HG02642 (cell line): ENCODE results near the gene SPATA25.
A peak's percentile ranks its signal among the peaks of the same experiment; 100 is the strongest.
"Not testable (repeated sequence)": the region's sequence is repeated elsewhere in the genome, so short reads cannot be mapped to it uniquely, and the experiment has no call there.

ENCODE experiments used
- ATAC-seq: cut with Tn5 transposase; IDR thresholded peaks from one replicate; pipeline ENCODE4 v1.9.1; 2021; ENCODE audit warnings: mild to moderate bottlenecking; ENCODE audit not compliant: unreplicated experiment, poor library complexity

Gene SPATA25

DNA sequence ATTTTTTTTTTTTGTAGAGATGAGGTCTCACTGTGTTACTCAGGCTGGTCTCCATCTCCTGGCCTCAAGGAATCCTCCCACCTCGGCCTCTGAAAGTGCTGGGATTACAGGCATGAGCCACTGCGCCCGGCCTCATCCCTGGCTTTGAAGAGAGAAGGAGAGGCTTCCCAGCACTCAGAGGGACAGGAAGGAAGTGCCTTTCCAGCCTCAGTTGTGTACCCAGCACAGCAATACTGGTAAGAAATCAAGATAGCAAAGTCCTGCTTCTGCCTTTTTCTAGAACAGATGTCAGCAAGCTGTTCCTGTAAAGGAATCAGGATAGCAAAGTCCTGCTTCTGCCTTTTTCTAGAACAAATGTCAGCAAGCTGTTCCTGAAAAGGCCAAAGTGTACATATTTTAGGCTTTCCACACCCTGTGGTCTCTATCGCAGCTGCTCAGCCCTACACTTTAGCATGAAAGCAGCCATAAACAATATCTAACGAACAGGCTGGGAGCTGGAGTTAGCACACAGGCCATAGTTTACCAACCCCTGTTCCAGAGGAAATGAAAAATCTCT is 30.8 kb upstream of the SPATA25 start:
- no peak for ATAC-seq

DNA sequence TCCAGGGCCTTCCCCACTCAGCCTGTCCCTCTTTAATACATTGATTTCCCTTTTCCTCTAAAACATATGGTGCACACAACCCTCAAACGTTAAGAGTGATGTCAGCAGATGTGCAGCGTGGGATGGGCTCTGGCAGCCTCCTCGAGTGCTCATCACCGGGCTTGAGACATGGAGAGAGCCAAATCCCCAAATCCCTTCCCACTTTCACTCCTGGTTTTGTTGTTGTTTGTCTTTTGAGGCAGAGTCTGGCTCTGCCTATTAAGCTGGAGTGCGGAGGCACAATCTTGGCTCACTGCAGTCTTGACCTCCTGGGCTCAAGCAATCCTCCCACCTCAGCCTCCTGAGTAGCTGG is 30.3 kb upstream of the SPATA25 start:
- no peak for ATAC-seq

DNA sequence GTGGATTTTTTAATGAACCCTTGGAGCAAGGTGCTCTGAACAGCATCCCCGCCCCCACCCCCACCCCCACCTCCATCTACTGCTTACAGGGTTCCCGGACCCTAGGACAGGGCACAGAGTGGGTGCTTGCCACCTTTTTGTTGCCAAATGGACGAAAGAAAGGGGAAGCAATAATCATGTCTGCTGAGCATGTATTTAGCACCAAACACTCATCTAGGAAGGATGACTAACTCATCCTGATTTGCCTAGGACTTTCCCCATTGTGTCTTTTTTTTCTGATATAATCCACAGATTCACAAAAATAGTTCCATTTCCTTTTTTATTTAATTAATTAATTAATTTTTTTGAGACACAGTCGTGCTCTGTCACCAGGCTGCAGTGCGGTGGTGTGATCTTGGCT is 25.7 kb upstream of the SPATA25 start:
- ATAC-seq = no peak

DNA sequence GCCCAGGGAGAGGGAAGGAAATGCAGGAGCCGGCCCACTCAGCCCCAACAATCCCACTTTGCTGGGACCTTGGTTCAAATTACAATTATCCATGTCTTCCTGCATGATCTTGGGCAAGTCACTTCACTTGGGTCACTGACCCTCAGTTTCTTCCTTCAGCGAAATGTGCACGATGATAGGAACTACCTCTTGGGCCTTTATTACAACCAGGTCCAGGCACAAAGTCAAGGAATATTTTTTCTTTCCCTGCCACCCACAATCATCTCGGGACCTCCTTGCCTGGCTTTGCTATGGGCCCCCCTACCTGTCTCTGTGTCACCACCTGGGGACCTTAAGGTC is 24.9 kb upstream of the SPATA25 start:
- no peak for ATAC-seq

DNA sequence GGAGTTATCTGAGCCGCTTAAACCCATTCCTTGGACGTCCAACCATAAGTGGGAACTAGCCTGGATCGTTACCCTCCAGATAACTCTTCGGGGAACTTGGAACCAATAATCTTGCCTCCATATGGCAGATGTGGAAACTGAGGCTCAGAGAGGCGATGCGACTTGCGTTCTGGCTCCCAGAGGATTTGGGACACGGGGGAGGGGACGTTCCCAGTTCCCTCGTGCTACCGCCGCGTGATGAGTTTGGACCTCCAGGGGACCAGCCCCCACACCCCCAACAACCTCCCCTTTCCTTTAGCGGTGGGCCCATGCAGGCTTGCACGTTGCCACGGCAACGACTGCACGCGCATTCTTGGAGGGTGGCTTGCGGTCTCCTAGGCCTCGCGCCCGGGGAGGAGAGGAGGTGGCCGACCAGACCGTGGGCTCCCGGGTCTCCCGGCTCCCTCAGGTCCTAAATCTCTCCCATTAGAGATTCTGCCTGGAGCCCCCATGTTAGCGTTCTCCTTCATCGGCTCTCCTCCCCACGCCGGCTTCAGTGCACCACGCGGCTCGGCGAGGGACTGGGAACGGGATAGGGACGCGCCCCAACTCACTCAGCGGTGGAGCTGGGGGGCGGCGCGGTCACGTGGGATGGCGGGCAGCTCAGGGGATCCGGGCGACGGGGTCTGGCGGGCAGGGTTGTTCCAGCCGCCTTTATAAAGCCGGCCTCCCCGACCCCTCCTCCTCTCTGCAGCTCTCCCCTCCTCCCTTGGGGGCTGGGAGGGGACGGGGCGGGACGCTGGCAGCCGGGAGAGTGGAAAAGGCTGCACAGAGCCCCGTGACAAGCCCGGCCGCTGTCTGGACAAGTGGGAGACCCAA is 24.3 kb upstream of the SPATA25 start, which contains the start of gene PLTP:
Gene PLTP, minus strand, starts transcription at position 670 of the 858 bp plus-strand sequence. CDS start 703 bp downstream, outside the sequence.
- ATAC-seq = no peak

DNA sequence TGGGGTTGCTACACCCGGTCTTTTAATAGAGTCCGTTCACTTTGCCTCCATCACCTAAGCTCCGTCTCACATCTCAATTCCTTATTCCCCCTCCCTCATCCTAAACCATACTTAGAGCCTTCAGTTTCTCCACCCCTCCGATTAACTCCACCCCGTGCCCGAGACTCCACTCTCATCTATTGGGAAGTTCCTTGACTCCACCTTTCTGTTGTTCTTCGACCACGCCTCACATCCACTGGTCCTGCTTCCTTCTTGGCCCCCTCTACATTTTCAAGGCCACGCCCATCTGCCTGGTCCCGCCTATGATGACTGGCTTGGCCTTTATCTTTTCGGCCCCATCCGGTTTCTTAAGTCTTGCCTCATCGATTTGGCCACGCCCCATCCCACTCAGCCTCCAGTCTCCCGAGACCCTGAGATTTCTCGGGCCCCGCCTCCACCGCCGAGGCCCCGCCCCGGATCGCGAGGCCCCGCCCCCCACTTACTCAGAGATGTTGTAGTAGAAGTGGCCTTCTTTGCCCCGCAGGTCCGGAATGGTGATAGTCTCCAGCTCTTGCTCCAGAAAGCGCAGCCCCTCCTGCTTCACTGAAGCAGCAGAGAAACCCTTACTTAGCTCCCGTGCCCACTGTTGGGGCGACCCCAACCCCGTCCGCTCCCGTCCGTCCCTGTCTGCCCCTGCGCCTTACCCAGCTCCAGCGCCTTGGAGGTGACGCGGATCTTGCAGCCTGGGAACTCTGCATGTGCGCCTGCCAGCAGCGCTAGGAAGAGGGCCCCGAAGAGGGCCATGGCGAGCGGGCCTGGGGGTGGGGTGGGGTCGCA is 23.5 kb upstream of the SPATA25 start:
- ATAC-seq = peak; percentile 91

DNA sequence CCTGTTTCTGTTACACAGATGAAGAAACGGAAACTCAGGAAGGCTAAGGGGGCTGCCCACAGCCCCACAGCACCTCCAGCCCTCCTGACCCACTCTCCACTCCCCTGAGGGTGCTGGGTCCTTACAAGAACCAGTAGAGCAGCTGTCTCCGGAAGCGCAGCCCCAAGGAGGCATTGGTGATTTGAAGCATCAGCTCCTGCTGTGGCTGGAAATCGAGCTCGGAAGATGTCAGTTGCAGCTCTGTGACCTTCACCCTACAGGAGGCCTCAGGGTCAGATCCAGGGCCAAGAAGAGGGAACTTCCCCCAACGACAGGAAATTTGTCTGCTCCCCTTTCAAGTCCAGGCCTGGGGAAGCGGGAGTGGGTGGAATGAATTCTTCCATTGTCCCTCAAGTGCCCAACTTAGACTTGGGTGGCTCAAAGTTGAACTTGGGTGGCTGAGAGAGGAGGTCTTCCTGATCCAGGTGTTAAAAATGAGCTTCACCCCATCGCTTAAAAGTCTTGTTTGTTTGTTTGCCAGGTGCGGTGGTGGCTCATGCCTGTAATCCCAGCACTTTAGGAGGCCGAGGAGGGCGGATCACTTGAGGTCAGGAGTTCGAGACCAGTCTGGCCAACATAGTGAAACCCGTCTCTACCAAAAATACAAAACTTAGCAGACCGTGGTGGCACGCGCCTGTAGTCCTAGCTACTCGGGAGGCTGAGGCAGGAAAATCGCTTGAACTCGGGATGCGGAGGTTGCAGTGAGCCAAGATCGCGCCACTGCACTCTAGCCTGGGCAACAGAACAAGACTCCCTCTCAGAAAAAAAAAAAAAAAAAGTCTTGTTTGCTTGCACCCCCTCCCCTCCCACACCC is 22.6 kb upstream of the SPATA25 start:
- no peak for ATAC-seq

DNA sequence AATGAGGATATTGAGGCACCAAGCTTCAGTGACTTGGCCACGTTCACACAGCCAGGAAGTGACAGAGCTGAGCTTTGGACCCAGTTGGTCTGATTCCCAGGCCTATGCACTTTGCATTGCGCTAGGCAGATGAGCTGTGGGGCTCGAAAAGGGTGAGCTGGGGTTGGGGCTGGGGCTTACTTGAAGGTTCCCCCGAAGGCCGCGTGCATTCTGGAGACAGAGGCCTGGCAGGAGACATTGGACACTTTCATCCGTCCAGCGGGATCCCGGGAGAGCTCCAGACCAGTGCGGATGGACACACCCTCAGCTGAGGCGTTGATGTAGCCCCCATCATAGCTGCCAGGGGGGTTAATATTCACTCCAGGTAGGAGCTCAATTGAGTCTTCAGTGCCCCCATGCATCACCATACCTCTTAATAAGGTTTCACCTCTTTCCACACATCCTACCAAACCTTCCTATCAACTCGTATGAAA is 21.9 kb upstream of the SPATA25 start:
- ATAC-seq = no peak

DNA sequence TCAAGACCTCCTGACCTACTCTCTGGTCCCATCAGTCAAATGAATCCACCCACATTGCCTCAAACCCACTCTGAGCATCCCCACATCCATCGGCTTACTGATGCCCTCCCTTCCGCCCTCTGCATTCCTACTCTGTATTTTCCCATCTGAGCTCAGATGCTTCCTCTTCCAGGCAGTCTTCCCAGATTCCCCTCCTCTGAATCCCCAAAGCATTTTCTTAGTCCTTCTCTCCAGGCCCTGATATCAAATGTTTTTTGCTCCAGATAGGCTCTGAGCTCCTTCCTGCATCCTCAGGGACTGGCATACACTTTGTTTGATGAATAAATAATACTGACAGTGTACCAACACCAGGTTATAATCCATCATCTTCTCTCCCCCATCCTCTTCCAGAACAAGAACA is 20.7 kb upstream of the SPATA25 start:
- no peak for ATAC-seq

DNA sequence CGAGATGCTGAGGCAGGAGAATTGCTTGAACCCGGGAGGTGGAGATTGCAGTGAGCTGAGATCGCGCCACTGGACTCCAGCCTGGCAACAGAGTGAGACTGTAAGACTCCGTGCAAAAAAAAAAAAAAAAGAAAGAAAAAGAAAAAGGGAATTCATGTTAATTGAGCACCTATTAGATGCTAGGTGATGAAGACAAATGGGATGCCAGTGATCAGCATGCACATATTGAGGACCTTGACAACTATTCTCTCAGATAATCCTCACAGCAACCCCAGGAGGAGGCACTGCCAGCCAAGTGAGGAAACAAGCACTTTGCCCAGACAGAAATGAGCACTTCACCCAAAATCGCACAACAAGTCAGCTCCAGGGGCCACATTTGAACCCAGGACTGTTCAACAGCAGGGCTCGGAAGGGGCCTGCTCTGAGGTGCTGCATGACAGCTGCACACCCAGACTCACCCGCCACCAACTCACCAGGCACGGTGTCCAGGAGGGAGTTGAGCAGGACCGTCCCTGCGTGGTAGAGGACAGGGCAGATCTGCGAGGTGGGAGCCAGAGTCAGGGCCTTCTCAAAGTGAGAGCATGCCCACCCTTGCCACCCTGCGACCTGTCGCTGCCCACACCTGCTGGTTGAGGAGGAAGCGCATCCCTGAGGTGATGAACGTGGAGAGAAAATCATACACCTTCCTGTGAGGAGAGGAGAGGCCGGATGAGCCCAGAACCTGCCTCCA is 20.0 kb upstream of the SPATA25 start:
- no peak for ATAC-seq

DNA sequence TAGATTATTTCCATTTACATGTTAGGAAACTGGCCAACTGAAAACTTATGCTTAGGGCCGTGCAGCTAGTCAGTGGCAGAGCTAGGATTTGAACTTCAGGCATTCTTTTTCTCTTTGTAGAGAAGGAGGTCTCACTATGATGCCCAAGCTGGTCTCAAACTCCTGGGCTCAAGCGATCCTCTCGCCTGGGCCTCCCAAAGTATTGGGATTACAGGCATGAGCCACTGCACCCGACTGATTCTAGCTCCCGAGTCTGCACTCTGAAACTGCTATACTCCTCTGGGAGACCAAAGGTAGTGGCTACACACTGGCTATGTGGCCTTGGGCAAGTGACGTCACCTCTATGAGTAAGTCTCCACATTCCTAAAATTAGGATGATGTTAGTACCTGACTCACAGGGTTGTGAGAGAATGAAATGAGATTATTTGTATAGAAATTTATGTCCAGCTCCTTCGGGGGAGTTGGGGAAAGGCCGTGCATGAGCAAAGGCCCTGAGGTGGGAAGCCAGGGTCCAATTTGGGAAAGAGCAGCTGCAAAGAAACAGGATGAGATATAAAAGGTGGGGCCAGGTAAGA is 18.2 kb upstream of the SPATA25 start:
- no peak for ATAC-seq

DNA sequence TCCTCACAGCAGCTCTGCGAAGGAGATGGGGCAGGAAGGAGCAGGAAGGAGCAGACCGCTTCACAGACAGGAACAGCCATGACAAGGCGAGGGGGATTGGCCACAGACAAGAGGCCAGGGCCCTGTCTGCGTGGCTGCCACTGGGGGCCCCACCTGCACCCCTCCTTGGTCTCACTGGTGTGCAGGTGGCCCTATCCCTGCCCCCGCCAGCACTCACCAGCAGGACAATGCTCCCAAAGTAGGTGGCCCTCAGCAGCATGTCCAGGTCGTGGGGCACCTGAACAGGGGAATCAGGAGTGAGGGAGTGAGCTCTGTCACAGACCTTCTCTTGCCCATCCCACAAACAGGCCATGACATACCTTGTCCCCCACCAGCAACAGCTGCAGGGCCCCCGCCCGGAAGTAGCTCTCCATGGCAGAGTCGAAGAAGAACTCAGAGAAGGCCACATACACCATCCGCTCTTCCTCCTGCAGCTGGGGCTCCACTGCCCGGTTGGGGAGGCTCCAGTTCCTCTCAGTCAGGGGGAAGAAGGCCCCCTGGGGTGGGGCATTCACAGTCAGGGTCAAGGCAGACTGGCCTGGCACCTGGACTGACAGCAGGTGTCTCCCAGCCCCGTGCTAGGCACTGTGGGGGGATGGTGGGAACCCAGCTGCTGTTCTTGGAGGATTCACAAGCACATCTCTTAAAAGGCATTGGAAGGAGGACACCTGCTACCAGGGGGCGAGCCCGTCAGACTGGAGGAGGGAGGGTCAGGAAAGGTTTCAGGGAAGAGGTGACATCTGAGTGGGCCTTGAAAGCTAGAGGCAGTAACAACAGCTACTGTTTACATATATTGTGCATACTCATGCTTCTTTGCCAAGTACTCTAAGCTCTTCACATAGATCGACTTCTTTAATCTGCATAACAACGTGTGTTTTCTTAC is 17.4 kb upstream of the SPATA25 start:
- ATAC-seq = no peak

DNA sequence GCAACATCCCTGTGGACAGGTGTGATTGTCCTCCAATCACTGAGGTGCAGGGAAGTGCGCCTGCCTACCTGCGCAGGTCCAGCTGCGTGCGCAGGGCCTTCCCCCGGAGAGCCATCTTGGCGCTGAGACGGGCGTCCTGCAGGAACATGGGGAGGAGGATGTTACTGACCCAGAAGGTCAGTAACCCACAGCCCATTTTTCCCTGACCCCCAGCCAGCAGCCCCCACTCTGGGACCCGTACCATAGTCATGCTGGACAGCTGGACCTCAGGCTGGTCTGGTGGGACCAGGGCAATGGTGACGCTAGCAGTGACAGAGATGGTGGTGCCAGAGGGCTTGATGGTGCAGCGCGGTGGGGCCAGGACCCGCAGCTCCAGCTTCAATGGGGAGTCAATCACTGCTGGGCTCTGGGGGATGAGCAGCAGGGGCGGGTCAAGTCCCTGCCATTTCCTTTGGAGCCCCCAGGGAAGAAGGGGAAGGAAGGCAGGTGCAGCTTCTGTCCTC is 14.8 kb upstream of the SPATA25 start:
- ATAC-seq = no peak

DNA sequence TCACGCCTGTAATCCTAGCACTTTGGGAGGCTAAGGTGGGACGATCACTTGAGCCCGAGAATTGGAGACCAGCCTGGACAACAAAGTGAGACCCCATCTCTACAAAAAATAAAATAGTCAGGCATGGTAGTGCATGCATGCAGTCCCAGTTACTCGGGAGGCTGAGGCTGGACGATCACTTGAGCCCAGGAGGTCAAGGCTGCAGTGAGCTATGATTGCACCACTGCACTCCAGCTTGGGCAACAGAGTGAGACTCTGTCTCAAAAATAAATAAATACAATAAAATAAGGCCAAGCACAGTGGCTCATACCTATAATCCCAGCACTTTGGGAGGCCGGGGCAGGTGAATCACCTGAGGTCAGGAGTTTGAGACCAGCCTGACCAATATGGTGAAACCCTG is 13.9 kb upstream of the SPATA25 start:
- not testable (repeated sequence) for ATAC-seq

DNA sequence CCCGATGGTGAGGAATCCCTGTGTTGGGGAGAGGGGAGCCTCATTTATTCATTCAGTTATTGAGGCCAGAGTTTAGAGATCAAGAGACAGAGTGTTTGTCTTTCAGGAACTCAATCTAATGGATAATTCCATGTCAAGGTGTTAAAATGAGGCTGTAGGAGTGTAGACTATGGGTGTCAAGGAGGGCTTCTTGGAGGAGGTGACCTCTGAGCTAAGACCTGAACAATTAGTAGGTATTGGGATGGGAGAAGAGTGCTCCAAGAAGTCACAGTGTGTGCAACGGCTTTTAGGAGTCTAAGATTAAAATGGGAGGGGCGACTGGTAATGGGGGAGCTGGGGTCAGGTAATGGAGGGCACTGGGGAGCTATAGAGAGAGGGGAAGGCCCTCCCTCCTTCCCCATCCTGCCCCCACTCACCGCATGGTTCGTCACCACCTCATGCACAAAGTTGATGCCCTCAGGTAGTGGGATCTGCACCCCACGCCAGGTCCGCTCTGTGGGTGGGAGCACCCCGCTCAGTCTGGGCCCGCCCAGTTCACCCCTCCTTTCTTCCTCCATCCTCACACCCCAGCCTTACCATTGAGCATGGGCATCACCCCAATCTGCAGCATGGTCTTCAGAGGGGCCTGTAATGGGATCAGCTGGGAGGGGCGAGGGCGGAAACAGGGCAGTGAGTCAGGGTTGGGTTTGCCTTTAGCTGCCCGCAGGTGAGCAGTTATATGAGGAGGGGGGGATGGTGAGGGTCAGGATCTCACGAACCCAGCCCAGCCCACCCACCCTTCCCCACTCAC is 11.8 kb upstream of the SPATA25 start:
- no peak for ATAC-seq

DNA sequence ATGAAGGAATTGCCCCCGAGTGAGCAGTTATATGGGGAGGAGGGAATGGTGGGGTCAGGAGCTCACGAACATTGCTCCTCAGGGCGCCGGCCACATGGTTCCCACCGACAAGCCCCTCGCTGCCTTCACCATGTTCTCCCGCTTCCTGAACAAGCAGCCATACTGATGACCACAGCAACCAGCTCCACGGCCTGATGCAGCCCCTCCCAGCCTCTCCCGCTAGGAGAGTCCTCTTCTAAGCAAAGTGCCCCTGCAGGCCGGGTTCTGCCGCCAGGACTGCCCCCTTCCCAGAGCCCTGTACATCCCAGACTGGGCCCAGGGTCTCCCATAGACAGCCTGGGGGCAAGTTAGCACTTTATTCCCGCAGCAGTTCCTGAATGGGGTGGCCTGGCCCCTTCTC is 10.9 kb upstream of the SPATA25 start:
- no peak for ATAC-seq

DNA sequence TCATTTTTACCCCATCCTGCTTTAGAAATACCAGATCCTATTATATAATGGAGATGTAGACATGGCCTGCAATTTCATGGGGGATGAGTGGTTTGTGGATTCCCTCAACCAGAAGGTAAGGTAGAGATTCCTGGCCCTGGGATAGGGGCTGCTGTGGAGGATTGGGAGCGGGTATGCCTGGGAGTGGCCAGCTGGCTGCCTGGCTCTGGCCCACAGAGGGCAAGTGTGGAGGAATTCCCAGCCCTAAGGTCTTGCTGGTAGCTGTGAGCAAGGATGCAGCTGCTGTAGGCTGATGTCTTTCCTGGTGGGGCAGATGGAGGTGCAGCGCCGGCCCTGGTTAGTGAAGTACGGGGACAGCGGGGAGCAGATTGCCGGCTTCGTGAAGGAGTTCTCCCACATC is 10.3 kb upstream of the SPATA25 start:
- ATAC-seq = no peak
